Hematopoietic multipotent progenitor cell treated with erythropoietin and hydrocortisone succinate and interleukin-3 and kit ligand, for 15 days (in vitro differentiated cells): Measurements from ENCODE around the gene TTBK1.

Experiments used
- DNase-seq: peaks from one replicate; pipeline ENCODE4 v3.0.0-alpha.2; 2015; ENCODE audit warnings: low spot score

Gene TTBK1

DNA sequence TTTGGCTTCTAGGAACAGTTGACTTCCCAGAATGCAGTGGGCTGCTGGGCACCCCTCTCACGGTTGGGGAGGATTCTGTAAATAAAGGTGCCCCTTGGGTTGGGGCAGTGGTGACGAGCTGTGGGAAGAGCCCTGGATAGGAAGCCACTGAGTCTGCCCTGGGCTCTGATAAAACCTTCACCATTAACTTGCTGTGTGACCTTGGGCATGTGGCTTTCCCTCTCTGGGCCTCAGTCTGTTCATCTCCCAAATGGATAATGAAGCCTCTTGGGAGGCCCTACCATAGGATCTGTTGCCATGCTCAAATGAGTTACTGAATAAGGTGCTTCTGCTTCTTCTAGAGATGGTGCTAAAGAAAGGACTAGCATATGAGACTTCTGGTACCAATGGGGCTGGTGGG, 61.6 kb downstream of the TTBK1 start:
- DNase-seq, result no peak

DNA sequence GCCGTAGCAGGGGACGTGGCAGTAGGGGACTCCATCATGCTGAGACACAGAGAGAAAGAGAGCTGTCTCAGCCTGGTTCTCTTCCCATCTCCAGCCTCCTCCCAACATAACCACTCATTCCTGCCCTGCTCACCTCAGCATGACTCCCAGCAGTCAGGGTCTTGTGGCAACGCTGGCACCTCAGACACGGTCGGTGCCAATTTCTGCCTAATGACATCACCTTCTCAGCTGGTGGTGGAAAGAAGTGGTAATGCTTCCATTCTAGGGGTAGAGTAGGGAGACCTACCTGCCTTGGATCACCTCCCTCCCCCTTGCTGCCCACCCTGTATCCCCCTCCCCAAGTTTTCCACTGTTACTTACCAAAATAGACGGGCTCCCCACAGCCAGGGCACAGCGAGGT, 62.8 kb downstream of the TTBK1 start:
- no peak for DNase-seq

- DNase-seq, result no peak
Measured at GRCh38 chr6:43307451-43308100, 64.3 kb downstream of the TTBK1 start.

DNA sequence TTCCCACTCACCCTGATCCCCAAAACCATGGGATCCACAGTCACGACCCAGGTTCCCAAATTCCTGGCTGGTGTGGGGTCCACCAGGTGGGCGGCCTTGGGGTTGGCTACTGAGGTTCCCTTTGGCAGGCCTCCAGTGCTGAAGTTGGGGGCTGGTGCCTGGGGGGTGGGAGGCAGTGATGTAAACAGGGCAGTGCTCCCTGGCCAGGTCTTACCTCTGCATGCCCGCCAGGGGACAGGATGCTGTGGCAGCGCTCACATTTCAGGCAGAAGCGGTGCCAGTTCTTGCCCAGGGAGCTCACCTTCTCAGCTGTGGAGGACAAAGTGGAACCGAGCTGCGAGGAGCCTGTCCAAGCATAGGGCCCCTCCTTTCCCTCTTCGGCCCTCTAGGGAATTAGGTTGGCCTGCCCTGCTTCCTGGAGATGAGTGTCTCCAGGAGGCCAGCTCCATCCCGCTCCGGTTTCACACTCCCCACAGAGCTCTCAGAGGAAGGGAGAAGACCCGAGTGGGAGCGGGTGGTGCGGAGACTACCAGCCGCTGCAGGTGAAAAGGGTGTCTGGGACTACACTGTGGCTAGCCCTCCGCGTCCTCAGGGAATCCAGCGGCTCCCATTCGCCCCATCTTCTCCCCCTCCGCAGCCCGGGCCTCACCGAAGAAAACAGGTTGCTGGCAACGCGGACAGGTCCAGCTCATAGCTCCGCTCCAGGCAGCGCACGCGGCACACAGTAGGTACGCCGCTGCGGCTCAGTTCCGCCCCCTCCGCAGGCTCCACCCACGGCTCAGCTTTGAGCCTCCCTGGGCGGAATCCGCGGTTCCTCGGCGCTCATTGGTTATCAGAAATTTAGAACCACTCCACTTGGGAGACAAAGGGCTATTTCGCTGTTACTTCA, 65.1 kb downstream of the TTBK1 start, which contains the start of gene CRIP3:
CRIP3 (minus strand) TSS at position 726 of the 889 bp plus-strand sequence; CDS start at position 692, 34 bp downstream.
- peak; percentile 15 for DNase-seq

DNA sequence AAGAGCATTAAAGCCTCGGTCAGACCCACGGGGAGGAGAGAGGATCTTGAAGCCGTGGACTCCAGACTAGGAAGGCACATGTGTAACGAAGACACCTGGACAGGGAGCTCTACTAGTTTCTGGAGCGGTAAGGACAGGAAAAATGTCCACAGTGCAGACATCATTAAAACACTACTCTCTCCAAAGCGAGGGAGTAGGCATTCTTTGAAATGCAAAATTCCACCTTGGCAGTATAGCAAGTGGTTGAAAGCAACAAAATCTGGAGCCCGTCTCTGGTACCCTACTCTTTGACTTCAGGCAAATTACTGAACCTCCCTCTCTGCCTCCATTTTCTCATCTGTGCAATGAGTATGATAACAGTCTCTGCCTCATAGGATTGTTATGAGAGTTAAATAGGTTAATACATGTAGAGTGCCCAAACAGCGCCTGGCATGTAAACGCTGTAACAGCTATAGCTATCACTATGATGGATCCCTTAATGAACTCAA, 65.8 kb downstream of the TTBK1 start:
- no peak for DNase-seq

DNA sequence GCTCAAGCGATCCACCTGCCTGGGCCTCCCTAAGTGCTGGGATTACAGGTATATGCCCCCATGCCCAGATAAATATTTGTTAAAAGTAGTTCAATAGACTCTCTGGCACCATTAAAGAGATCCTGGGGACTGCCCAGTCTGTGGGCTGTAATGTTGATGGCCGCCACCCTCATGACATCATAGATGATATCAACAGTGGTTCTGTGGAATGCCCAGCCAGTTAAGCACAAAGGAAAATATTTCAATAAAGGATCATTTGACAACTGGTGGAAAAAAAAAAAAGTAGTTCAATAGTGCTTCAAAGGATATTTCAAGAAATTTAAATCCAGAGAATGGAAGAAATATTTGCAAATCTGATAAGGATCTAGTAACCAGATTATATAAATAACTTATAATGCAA, 66.9 kb downstream of the TTBK1 start:
- no peak for DNase-seq

DNA sequence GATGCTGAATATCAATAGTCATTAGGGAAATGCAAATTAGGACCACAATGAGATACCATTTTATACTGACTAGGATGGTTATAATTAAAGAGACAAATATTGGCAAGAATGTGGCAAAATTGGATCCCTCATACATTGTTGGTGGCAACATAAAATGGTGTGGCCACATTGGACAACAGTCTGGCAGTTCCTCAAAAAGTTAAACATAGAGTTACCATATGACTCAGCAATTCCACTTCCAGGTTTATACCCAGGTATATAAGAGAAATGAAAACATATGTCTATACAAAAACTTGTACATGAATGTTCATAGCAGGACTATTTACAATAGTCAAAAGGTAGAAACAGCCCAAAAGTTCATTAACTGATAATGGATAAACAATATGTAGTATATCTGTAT, 67.3 kb downstream of the TTBK1 start:
- DNase-seq, result no peak

GRCh38 chr6:43311666-43312065, 68.4 kb downstream of the TTBK1 start:
- DNase-seq, result no peak

DNA sequence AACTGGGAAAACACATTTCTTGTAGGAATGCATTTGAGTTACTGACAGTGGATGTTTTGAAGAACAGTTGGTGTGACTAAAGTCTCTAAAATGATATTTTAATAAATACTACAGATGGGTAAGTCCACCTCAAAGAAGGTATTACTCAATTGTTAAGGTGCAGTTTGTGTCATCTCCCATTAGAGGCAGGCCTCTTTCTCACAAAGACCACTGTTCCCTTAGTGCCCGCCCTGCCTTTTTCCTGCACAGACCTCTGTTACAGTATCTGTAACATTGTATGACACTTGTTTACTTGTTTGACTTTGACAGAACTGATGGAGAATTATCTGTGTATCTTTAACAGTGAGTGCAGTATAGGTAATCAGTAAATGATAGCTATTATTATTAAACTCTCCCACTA, 70.5 kb downstream of the TTBK1 start:
- no peak for DNase-seq

- DNase-seq, result no peak
Measured at GRCh38 chr6:43318011-43318410, 74.7 kb downstream of the TTBK1 start.

GRCh38 chr6:43325876-43326275, 82.6 kb downstream of the TTBK1 start:
- no peak for DNase-seq

GRCh38 chr6:43328528-43328927, 85.2 kb downstream of the TTBK1 start:
- DNase-seq, result no peak

GRCh38 chr6:43331470-43331869, 88.2 kb downstream of the TTBK1 start:
- no peak for DNase-seq

DNA sequence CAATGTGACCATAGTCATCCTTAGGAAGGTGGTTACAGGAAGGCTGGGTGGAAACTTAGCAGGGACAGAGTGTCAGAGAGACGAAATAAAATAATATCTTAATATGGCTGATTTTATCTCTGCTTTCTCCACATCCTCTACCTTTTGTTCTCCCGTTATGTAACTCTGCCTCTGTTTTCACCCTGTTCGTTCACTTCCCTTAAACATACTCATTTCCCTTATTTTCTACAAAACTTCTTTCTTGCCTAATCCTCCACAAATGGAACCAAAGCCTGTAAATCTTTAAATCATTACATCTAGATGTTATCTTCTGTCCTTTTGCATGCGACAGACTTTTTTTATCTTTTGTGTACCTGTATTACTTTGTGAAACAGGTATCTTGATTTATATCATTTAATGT, 88.6 kb downstream of the TTBK1 start:
- DNase-seq, result no peak

GRCh38 chr6:43334466-43335095, 91.3 kb downstream of the TTBK1 start:
- DNase-seq, result peak; percentile 32

DNA sequence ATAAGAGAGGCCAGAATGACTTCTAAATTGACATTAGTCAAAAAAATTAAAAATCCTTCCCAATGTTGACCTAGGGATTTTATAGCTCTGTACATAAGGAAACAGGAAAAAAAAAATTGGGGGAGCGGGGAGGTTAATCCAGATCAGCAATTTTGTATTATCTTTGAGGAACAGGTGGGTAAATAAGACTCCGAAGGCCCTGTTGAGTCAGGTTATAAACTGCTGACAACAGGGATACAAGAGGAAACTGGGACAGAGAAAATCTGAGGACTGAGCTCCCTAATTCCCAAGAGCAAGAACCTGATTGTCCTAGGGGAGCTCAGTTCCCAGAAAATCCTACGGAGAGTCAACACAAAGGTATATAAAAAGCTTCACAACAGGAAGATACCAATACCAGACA, 92.2 kb downstream of the TTBK1 start:
- DNase-seq, result no peak

GRCh38 chr6:43336382-43336781, 93.1 kb downstream of the TTBK1 start:
- no peak for DNase-seq
